Colonic mucosa (tissue), 4 donors: ENCODE measurements around the gene GIGYF2. TPM values are rescaled to one million over a fixed set of nuclear protein-coding genes. Genes with fewer than 3 reads are reported as not detected.

Experiments used
- DNase-seq: peaks from one replicate; pipeline ENCODE4 v3.0.0-alpha.2; 2020
- H3K27ac ChIP-seq: fragments of 200-600 bp; one replicate; pipeline ENCODE4 v1.8.0; 2021
- H3K27me3 ChIP-seq: fragments of 200-600 bp; one replicate; pipeline ENCODE4 v1.8.0; 2021
- H3K36me3 ChIP-seq: fragments of 200-600 bp; one replicate; pipeline ENCODE4 v1.8.0; 2021
- H3K4me1 ChIP-seq: fragments of 200-600 bp; one replicate; pipeline ENCODE4 v1.8.0; 2021; ENCODE audit warnings: mild to moderate bottlenecking
- H3K4me3 ChIP-seq: fragments of 200-600 bp; one replicate; pipeline ENCODE4 v1.8.0; 2021
- H3K9ac ChIP-seq, 2 donors: one replicate each; pipeline ENCODE4 v1.7.0; 2013; ENCODE audit warnings: control low read depth in 2 of 2, low read depth in 2 of 2, low read length in 2 of 2
- H3K9me3 ChIP-seq: fragments of 200-600 bp; one replicate; pipeline ENCODE4 v1.8.0; 2021
- CTCF ChIP-seq: fragments of 200-600 bp; IDR thresholded peaks from one replicate; pipeline ENCODE4 v1.8.0; 2022; ENCODE audit warnings: antibody characterized with exemption, mild to moderate bottlenecking
- intact Hi-C: fragments of 100-400 bp; cut with DNase I; formaldehyde crosslinking; loops from one replicate; pipeline ENCODE4 v1.14.1; 2022
- total RNA-seq, 2 donors: library from RNA; stranded (reverse); fragmentation: NEBNext Ultra II Directional in 1 of 2; extraction: Animal tissue kit (Norgen Biotek cat#: 25700) in 1 of 2; gene quantifications; one replicate each; pipeline ENCODE4 v1.2.1, GENCODE V29; 2021
- donor health status: healthy.
- donor health status: DM: no; HTN: no; CAD: no.
- donor health status: DM: no; HTN: no; CAD: no.

Gene GIGYF2
- total RNA-seq, 2 donors from 2014 or later, result 48.8 to 49.3 TPM

GRCh38 chr2:232883116-232883721 is 186.1 kb downstream of the GIGYF2 start:
- Histone ChIP-seq H3K27ac (no peak overlapping the region), H3K4me3 (no peak overlapping the region), H3K27me3 (no peaks in the 10 kb centered on the region), H3K9ac (no peak overlapping the region), H3K36me3 (no peaks in the 10 kb centered on the region), H3K4me1 (no peaks in the 10 kb centered on the region), H3K9me3 (no peaks in the 10 kb centered on the region)
- intact Hi-C loops, result no loop called here
- DNase-seq, result no peak
- no peak for TF ChIP-seq CTCF

- no peak overlapping the region for H3K27ac ChIP-seq
- no peak for DNase-seq
- intact Hi-C loops, result no loop called here
- no peaks in the 10 kb centered on the region for H3K9me3 ChIP-seq
- no peak overlapping the region for H3K4me3 ChIP-seq
- TF ChIP-seq CTCF, result no peak
- no peaks in the 10 kb centered on the region for H3K4me1 ChIP-seq
- H3K36me3 ChIP-seq, result no peaks in the 10 kb centered on the region
- no peak overlapping the region for H3K9ac ChIP-seq
- no peaks in the 10 kb centered on the region for H3K27me3 ChIP-seq
Observed at GRCh38 chr2:232884001-232884421, 186.9 kb downstream of the GIGYF2 start.

- Histone ChIP-seq H3K36me3 (no peaks in the 10 kb centered on the region), H3K9ac (no peak overlapping the region), H3K4me3 (no peak overlapping the region), H3K27me3 (no peaks in the 10 kb centered on the region), H3K4me1 (no peaks in the 10 kb centered on the region), H3K9me3 (no peaks in the 10 kb centered on the region), H3K27ac (no peak overlapping the region)
- intact Hi-C loops, result no loop called here
- no peak for DNase-seq
- TF ChIP-seq CTCF, result no peak
Observed at GRCh38 chr2:232884549-232885263, 187.6 kb downstream of the GIGYF2 start.

GRCh38 chr2:232885264-232885961 is 188.3 kb downstream of the GIGYF2 start:
- H3K9me3 ChIP-seq, result no peaks in the 10 kb centered on the region
- no peaks in the 10 kb centered on the region for H3K36me3 ChIP-seq
- no peak overlapping the region for H3K9ac ChIP-seq
- no peaks in the 10 kb centered on the region for H3K4me1 ChIP-seq
- no peaks in the 10 kb centered on the region for H3K27me3 ChIP-seq
- intact Hi-C loops, result no loop called here
- H3K27ac ChIP-seq, result no peak overlapping the region
- TF ChIP-seq CTCF, result no peak
- DNase-seq, result no peak
- H3K4me3 ChIP-seq, result no peak overlapping the region

- no peaks in the 10 kb centered on the region for H3K27me3 ChIP-seq
- no peak overlapping the region for H3K9ac ChIP-seq
- DNase-seq, result no peak
- intact Hi-C loops, result no loop called here
- no peaks in the 10 kb centered on the region for H3K9me3 ChIP-seq
- H3K27ac ChIP-seq, result no peak overlapping the region
- no peak for TF ChIP-seq CTCF
- H3K4me1 ChIP-seq, result no peaks in the 10 kb centered on the region
- H3K36me3 ChIP-seq, result no peaks in the 10 kb centered on the region
- no peak overlapping the region for H3K4me3 ChIP-seq
Observed at GRCh38 chr2:232886176-232886575, 189.0 kb downstream of the GIGYF2 start.
